Ishikawa (cell line): ENCODE data around the gene PTCD1.

Experiments
- NFIC ChIP-seq: IDR thresholded peaks from 2 replicates; pipeline ENCODE4 v1.6.1; 2012
- RAD21 ChIP-seq: IDR thresholded peaks from 2 replicates; pipeline ENCODE4 v1.6.1; 2012; ENCODE audit warnings: low read depth
- TAF1 ChIP-seq: IDR thresholded peaks from 2 replicates; pipeline ENCODE4 v1.6.1; 2012; ENCODE audit warnings: low read depth, mild to moderate bottlenecking
- TEAD4 ChIP-seq: IDR thresholded peaks from 2 replicates; pipeline ENCODE4 v1.6.1; 2012
- TF ChIP-seq, protein P1 (sequence below): IDR thresholded peaks from 2 replicates; pipeline ENCODE4 v1.6.1; 2012

DNA sequence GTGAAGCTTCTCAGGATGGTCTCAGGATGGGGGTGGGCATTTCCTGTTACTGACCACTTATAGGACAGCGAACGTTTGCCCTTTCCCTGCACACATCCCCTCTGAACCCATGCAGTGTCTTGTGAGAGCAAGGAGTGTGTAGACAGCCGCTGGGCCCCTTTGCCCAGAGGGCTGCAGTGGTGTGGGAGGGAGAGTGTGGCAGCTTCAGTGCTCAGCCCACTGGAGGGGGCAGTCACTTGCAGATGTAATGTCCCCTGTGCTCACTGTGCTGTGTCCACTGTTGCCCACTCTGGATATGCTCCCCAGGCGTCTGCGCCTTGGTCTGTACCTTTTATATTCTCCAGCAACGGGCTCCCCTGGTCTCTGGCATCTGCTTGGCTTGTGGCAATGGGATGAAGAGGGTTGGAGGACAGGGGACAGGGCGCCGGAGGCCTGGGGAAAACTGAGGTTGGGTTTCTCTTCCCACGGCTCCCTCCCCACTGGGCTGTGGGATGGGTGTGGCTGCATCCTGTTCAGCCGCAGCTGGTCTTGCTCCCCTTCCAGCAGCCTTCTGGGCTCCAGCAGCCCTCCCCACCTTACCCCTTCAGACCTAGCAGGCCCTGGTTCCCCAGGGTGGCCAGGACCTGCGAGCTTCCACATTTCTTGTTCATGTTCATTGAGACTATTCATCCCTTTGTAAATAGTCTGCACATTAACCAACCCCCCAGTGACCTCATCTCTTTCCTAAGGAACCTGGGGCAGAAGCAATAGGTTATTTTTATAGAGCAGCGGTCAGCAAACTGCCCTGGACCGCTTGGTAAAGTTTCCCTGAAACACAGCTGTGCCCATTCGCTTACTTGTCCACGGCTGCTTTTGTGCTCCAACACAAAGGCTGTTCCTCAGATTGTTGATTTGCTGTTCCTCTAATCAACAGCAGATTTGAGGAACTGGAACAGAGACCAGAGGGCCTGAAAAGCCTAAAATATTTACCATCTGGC, 40.2 kb upstream of the PTCD1 start:
- TF ChIP-seq, protein P1, sequence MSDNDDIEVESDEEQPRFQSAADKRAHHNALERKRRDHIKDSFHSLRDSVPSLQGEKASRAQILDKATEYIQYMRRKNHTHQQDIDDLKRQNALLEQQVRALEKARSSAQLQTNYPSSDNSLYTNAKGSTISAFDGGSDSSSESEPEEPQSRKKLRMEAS = no peak
- TF ChIP-seq RAD21 = no peak
- TF ChIP-seq TEAD4 = no peak
- no peak for TF ChIP-seq NFIC
- no peak for TF ChIP-seq TAF1
